GM18868 (cell line): ENCODE results near the gene GRIA4.

Experiments used
- ATAC-seq: cut with Tn5 transposase; IDR thresholded peaks from one replicate; pipeline ENCODE4 v1.9.1; 2021; ENCODE audit warnings: mild to moderate bottlenecking, moderate library complexity; ENCODE audit not compliant: unreplicated experiment

Gene GRIA4

DNA sequence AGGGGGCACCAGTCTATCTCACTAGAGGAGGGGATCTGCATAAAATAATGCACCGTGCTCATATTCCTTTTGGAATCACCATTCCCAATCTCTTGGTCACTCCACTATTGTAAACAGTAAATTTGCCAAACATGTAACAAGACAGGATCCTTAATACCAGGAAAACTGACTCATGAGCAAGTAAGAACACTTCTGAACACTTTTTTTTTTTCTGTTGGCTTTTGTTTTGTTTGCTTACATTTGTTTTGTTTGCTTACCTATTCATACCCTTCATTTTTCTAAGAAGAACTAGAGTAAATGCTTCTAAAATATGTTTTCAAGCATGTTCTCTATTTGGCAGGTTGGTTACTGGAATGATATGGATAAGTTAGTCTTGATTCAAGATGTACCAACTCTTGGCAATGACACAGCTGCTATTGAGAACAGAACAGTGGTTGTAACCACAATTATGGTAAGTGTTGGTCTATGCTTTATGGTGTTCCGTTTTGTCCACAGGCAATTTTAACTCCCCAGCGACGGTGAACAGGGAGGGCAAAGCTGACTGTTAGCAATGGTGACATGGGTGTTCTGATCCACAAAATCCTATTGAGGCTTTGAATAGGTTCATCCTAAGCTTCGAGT, 300.3 kb downstream of the GRIA4 start:
- ATAC-seq, result no peak

DNA sequence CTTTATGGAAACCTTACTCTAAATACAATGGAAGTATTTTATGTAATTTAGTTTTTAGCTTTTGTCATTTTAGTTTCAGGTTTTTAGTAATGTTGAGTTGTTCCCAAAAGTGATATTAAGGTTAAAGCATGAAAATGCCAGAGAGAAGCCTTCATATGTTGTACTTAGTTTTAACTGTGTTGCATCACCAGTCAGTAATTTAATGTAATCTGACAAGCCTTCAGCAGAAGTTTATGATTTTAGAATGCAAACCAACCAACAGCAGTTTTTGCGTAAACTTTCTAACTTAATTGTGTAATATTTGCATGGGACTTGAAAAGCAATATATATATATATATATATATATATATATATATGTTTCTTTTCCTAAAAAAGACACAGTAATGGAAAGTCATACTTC, 301.6 kb downstream of the GRIA4 start:
- no peak for ATAC-seq

DNA sequence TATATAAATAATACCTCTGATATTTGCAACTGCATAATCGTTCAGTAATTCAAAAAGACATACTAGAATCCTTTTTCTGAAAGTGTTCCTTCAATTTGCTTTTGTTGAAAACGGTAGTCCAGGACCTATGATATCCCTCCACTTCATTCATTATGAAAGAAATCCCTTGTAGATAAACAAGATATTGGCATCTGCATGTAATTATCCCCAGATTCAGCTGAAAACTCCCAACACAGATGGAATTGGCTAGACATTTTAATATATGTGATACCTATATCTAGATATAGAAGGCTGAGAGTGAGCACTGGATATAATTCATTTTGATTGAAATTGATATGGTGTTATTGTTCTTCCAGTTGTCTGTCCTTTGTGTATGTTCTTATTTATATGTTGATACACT, 302.8 kb downstream of the GRIA4 start:
- no peak for ATAC-seq

DNA sequence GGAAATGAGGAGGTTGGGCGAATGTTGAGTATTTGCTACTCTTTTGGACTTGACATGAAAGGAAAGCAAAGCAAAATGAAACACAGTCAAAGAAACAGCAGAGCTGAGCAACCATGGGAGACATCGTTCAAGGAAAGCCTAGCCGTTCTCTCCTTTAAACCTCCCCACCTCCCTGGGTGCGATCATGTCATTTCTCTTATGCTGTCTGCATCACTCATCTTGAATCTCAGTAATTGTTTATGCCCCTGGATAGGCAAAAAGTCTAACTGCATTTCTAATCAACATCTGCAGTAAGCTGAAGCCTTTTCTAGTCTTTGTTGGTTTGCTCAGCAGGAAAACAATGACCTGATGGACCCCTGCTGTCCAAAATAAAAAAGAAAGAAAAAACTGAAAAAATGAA, 305.1 kb downstream of the GRIA4 start:
- ATAC-seq, result no peak

DNA sequence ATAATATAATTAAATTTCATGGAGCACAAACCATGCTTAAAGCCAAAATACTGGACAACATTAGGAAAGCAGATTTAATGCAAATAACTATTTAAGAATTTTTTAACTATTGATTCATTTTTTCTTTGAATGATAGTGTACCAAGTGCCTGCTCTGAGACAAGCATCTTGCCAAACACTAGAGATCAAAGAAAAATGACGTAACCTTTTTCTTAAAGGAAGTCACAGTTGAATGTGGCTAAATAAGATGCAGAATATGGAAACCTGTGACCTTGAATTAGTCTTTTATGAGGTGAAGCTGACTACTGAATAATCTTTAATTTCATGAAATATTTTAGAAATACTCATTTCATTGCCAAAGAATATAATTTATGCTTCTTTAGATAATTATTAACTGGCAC, 308.2 kb downstream of the GRIA4 start:
- ATAC-seq, result no peak

DNA sequence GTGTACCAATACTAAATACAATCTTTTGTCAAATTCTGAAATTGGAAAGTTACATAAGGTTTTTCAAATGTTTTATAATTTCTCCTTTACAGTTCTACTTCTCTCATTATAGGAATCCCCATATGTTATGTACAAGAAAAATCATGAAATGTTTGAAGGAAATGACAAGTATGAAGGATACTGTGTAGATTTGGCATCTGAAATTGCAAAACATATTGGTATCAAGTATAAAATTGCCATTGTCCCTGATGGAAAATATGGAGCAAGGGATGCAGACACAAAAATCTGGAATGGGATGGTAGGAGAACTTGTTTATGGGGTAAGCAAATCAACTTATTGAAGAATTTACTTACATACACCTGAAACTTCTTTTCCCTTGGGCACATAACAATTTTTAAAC, 308.7 kb downstream of the GRIA4 start:
- ATAC-seq, result no peak

DNA sequence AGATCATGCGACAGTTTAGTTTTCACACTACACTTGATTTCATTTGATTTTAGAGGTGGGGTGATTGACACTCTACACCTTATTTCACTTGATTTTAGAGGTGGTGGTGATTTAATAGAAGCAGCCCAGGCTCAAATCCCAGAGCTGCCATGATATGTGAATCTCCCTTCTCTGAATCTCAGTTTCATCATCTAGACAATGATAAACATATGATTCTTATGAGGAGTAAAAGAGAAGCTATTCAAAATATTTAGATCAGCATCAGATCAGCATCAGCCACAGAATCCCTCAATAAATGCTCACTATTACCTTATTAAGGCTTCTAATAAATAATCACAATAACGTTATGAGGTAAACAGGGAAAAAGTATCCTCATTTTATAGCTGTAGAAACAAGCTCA, 313.4 kb downstream of the GRIA4 start:
- ATAC-seq, result no peak

DNA sequence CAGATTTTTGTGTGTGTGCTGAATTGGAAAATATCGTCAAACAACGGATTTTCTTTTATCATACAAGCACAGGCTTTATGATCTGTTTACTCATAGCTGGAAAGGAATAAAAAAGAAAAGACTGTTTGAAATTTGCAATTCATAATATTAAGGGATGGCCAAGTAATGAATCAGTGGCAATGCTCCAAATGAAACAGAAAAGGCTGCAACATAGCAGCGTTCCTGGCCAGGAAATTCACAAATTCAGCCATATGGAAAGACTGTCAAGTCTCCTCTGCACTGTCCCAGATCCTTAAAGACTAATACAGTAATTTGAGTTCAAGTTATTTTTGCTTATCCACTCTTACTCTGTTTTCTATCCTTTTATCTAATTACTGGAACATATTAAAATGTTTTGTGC, 313.9 kb downstream of the GRIA4 start:
- no peak for ATAC-seq

DNA sequence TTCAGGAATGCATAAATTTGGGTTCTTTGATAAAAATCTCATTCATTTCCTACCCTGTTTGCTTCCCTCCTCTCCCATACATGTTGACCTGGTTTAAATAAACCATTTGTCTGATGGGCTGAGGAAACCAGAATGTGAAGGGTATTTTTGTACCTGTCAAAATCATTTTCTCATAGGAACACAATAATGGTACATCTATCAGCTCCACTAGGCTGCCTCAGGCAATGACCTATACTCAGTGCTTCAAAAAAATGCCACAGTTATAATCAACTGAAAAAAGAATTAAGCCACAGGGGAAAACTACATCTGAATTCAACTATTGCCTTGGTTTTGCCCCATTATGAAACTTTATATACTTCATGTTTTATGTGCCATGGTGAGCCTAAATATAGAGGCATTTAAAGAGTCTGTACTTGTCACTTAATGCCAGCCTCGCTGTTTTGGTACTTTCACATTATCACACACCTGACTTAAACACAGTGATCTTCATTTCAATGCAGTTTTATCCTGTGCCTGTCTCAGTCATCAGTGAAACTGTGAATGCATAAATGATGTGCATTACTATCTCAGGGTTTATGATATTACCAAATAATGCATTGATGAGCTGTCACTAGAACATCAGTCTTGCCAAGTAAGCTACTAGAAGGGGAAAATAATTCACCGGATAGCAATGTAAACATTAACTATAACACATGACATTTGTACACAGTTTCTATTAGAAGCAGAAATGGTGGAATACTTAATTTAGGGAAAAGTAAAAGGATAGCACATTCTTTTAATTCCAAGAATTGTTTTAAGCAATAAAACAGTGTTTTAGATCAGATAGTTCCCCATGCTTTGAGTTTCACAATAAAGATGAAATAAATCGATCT, 319.4 kb downstream of the GRIA4 start:
- ATAC-seq, result no peak

DNA sequence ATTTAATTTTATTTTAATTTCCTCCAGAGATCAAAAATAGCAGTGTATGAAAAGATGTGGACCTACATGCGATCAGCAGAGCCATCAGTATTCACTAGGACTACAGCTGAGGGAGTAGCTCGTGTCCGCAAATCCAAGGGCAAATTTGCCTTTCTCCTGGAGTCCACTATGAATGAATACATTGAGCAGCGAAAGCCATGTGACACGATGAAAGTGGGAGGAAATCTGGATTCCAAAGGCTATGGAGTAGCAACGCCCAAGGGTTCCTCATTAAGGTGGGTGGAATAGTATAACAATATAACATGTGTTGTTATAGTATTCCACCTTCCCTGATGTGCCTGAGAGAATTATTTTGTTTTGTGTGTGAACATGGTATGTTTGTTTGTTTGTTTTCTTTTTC, 323.8 kb downstream of the GRIA4 start:
- no peak for ATAC-seq

DNA sequence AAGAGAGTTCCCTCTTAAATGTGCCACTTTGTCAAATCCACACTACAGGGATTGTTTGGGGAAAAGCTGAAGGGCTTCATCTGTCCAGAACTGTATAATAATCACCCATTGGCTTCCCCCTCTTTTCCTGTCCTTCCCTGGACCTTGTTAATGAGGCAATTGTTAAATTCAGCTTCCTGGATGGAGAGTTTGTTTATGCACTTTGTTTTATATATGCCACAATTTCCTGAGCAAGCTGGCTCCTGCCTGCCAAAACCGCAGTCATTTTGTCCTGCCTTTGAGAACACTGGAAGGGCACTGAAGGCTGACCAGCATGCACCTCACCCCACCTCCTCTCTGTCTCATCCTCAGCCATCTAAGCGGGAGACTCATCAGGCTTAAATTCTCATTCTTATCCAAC, 325.9 kb downstream of the GRIA4 start:
- no peak for ATAC-seq

DNA sequence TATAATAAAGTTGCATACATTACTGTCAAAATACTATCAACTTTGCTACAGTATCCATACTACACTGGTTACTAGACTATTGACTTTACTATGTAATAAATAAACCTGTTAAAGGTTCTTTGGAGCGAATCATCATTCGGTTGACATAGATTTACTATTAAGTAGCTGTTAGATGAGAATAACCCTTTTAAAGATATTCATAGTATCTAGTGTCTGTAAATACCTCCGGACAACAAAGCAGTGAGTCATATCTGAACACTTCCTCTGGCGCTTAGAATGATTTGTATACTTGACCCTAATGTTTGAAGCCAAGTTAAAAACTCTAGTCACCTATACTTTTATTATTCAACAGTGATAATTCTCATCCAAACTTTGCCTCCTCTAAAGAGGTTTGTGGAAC, 327.5 kb downstream of the GRIA4 start:
- no peak for ATAC-seq

DNA sequence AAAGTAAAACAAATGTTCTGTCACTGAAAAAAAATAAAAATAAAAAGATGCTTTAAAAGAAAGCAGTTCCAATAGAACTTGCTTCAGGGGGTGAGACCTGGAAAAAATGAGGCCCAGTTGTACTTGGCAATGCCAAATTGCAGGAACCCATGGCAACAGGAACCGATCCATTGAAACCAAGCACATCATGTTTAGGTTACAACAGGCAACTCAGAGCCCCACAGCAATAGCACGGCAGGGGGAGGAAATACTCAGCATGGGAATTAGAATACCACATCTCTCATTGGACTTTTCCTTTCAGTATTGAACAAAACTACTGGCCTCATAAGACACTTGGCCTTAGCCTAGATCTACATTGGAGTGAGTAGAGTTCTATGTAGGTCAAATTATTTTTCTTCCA, 327.9 kb downstream of the GRIA4 start:
- no peak for ATAC-seq

DNA sequence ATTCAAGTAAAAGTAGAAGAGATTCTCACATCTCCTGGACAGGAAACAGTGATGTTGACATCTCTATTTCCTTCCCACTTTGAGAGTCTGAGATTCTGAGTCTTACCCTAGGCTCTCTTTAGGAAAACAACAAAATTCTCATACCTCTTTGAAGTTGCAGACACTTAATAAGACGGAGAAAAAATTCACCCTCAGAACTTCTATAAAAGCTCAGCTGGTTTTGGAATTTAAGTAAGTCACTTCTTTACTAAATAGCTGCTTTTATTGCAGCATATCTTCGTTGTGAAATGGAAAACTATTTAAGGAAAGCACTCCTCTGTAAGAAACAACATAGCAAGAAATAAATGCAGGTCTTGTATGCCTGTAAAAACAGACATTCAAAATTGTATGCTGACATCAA, 333.0 kb downstream of the GRIA4 start:
- no peak for ATAC-seq

DNA sequence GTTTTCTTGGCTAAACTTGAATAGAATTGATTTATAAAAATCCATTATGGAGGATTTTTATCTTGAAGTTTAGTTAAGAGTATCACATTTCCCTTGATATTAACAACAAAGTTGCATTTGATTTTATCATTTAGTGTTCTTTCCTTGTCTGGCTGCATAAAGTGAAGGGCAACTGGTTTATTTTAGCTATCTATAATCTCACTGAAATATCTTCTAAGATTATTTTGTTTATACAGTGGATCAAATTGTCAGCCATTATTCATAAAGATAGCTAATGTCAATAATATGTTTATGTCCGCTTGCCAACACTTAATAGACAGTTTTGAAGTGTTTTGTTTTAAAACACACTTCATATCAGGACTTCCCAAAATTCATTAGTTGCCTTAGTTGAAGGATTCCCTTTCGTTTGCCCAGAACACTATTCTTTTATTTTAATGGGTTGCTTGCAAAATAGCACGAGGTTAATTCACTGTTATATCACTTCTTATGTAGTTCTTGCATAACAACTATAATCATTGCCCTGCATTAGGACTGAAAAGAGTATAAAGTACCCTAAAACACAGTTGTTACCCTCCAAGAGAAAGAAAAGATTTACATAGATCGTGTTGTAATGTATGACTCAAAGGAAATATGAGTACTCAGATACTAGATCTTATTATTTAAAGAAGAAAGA, 339.2 kb downstream of the GRIA4 start:
- ATAC-seq, result no peak

DNA sequence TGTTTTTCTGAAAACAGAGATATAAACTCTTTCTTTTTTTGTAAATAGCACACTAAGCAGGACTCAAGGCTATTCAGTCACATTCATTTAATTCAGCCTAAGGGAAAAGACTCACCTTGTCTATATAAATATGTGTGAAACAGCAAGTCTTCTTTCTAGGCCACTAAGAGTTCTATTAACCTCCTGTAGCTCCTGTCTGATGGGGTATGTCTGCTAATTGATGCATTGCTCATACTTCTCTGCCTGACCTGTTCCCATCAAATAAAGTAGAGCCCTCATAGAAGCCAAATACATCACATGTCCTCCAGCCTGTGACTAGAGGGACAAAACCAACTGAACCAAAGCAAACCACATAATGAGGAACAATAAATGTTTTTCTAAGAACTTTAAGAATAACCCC, 344.0 kb downstream of the GRIA4 start:
- ATAC-seq, result no peak

DNA sequence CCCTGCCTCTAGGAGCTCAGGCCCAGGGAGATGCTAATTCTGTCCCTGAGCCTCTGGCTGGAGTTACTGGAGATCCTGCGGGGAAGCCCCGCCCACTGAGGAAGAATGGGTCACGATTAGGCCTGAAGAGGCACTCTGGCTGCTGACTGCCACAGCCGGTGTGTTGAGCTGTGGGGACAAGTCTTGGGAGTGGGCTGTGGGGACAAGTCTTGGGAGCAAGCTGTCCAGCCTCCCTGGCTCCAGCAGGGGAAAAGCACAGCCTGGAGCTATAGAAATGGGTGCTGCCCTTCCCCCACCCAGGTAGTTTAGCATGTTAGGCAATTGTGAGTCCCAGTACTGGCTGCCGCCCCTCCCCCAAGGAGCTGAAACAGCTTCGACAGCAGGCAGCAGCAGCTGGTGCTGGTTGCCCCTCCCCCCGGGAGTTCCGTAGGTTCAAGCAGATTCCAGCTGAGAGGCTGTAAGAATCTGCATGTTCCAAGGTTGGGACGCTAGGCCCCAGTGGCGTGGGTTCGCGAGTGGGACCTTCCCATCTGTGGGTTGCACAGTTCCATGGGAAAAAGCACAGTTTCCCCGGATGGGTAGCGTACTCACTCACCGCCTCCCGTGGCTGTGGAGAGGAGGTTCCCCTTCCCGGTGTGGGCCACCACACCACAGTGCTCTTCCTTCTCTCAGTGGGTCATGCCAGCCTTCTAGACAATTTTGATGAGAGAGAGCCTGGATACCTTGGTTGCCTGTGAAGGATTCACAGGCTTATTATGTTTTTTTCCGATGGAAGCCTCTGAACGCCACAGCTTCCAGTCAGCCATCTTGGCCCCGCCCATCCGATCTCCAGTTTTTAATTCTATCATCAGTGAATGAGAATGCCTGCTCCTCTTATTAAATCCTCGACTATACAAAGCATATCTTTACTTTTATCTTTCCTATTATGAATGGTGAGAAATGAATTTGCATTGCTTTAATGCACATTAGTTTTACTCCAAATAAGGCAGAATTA, 350.7 kb downstream of the GRIA4 start:
- no peak for ATAC-seq

DNA sequence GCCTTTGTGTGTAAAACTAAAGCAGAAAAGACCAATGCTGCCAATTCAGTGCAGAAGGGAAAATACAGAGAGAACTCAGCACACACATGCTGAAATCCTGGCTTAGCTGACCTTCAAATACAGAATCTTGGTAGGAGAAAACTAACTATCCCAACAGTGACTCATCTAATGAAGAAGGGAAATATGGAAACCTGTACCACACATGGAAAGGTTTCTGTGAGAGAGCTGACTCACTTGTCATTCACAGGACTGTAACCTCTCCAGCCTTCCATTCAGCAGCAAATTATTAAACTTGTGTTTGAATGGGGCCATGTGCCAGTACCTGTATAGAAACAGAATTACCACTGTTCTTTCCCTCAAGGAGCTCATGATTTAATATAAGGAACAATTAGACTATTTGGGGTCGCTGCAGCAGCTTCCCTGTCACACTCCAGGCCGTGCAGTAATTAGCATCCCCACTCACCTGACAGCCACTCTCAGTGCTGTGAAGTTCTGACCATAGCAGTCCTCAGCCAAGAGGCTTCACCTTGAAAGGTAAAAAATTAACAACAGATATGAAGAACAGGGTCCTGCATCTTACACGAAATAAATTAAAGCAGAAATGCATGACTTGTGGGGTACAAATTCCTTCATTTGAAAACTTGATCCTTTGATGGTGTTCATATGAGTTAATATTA, 358.3 kb downstream of the GRIA4 start:
- no peak for ATAC-seq

DNA sequence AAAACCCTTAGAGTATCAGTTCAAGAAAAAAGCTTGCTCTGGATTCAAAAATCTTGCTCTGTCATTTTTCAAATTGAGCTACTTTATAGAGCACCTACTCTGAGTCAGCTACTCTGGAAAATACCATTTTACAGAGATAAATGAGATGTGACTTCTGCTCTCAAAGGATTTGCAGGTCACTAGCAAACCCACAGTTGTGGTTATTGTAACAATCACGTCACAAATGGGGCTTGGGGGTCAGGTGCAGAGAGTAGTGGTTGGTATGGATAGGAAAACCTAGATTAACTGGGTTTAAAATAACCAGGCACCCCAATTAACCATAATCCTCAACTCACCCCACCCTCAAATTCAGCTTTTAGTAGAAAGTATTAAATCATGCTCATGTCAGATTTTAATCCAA, 359.9 kb downstream of the GRIA4 start:
- no peak for ATAC-seq

DNA sequence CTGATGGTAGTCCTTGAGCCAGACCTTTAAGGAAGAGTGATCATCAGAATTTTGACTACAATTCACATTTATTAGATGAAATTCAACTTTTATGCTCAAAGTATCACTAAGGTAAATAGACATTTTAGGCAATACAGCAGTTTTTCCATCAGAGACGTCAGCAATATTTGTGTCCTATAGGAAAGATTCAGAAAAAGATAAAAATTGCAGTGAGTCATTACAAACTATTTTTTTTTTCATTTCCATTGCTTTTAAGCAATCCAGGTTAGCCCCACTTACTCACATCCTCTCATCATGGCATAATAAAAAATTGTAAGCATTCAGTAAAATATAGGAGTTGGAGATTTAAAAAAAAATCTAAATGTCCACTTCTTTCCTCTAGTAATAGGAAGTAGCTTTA, 365.3 kb downstream of the GRIA4 start:
- no peak for ATAC-seq
